Measurements from ENCODE around the gene RPA1. TPM values are rescaled to one million over a fixed set of nuclear protein-coding genes. Genes with fewer than 3 reads are reported as not detected.

RPA1 gene
- total RNA-seq, 1 donor from 2014 or later, result 68.8 TPM

- no peaks in the 10 kb centered on the region for H4K20me1 ChIP-seq (ENCODE audit: insufficient read depth, low read length)
- H3K4me1 ChIP-seq (ENCODE audit: insufficient read depth, low read length), result no peaks in the 10 kb centered on the region
- Mint-ChIP-seq H3K27me3 (ENCODE audit: low read depth, unreplicated experiment) (no peaks in the 10 kb centered on the region), H3K36me3 (ENCODE audit: low read depth, unreplicated experiment) (peaks cover 11% of the 10 kb centered on the region), H3K4me1 (ENCODE audit: low read depth, unreplicated experiment) (no peaks in the 10 kb centered on the region), H3K9me3 (ENCODE audit: unreplicated experiment) (no peaks in the 10 kb centered on the region), H3K27ac (ENCODE audit: unreplicated experiment) (no peak overlapping the region), H3K4me3 (ENCODE audit: unreplicated experiment) (no peak overlapping the region)
- no peaks in the 10 kb centered on the region for H3K27me3 ChIP-seq (ENCODE audit: insufficient read depth, low read length)
- H3K4me3 ChIP-seq (ENCODE audit: insufficient read depth, low read depth, low read length), result no peak overlapping the region
- H3K36me3 ChIP-seq (ENCODE audit: insufficient read depth, low read length), result peaks cover 31% of the 10 kb centered on the region
- no peak overlapping the region for H3K27ac ChIP-seq (ENCODE audit: low read depth, low read length)
- FAIRE-seq (no peak), DNase-seq (ENCODE audit: low read depth) (no peak)
- no peak overlapping the region for H3K4me2 ChIP-seq (ENCODE audit: low read length)
- H3K9ac ChIP-seq (ENCODE audit: low read length), result no peak overlapping the region
- H3K79me2 ChIP-seq (ENCODE audit: insufficient read depth, low read length), result no peaks in the 10 kb centered on the region
- TF ChIP-seq CTCF (IDR thresholded peaks at IDR 0.05; ENCODE audit: insufficient read depth, low read depth, low read length) (no peak), EZH2 (IDR thresholded peaks at IDR 0.05; ENCODE audit: insufficient read depth, low read length) (no peak)
- H2AFZ ChIP-seq (ENCODE audit: low read depth, low read length), result no peak overlapping the region
- H3K9me3 ChIP-seq (ENCODE audit: insufficient read depth, low read depth, low read length), result no peaks in the 10 kb centered on the region
Observed at GRCh38 chr17:1872976-1873375, 43.2 kb downstream of the RPA1 start.

- H3K9me3 Mint-ChIP-seq (ENCODE audit: unreplicated experiment), result no peaks in the 10 kb centered on the region
- FAIRE-seq (no peak), DNase-seq (ENCODE audit: low read depth) (no peak)
- no peak overlapping the region for H3K4me3 Mint-ChIP-seq (ENCODE audit: unreplicated experiment)
- Histone ChIP-seq H3K4me1 (ENCODE audit: insufficient read depth, low read length) (no peaks in the 10 kb centered on the region), H4K20me1 (ENCODE audit: insufficient read depth, low read length) (no peaks in the 10 kb centered on the region), H3K27ac (ENCODE audit: low read depth, low read length) (no peak overlapping the region), H3K4me2 (ENCODE audit: low read length) (no peak overlapping the region), H3K79me2 (ENCODE audit: insufficient read depth, low read length) (no peaks in the 10 kb centered on the region), H3K4me3 (ENCODE audit: insufficient read depth, low read depth, low read length) (no peak overlapping the region), H3K36me3 (ENCODE audit: insufficient read depth, low read length) (peaks cover 33% of the 10 kb centered on the region), H2AFZ (ENCODE audit: low read depth, low read length) (no peak overlapping the region), H3K27me3 (ENCODE audit: insufficient read depth, low read length) (no peaks in the 10 kb centered on the region), H3K9ac (ENCODE audit: low read length) (no peak overlapping the region), H3K9me3 (ENCODE audit: insufficient read depth, low read depth, low read length) (no peaks in the 10 kb centered on the region)
- H3K27me3 Mint-ChIP-seq (ENCODE audit: low read depth, unreplicated experiment), result no peaks in the 10 kb centered on the region
- no peaks in the 10 kb centered on the region for H3K4me1 Mint-ChIP-seq (ENCODE audit: low read depth, unreplicated experiment)
- TF ChIP-seq CTCF (IDR thresholded peaks at IDR 0.05; ENCODE audit: insufficient read depth, low read depth, low read length), result no peak
- TF ChIP-seq EZH2 (IDR thresholded peaks at IDR 0.05; ENCODE audit: insufficient read depth, low read length), result no peak
- H3K36me3 Mint-ChIP-seq (ENCODE audit: low read depth, unreplicated experiment), result peaks cover 13% of the 10 kb centered on the region
- no peak overlapping the region for H3K27ac Mint-ChIP-seq (ENCODE audit: unreplicated experiment)
Observed at GRCh38 chr17:1873418-1873817, 43.6 kb downstream of the RPA1 start.

- H3K4me3 ChIP-seq (ENCODE audit: insufficient read depth, low read depth, low read length), result no peak overlapping the region
- H3K79me2 ChIP-seq (ENCODE audit: insufficient read depth, low read length), result no peaks in the 10 kb centered on the region
- no peak overlapping the region for H3K27ac ChIP-seq (ENCODE audit: low read depth, low read length)
- Mint-ChIP-seq H3K27me3 (ENCODE audit: low read depth, unreplicated experiment) (no peaks in the 10 kb centered on the region), H3K4me3 (ENCODE audit: unreplicated experiment) (no peak overlapping the region), H3K36me3 (ENCODE audit: low read depth, unreplicated experiment) (peaks cover 22% of the 10 kb centered on the region), H3K27ac (ENCODE audit: unreplicated experiment) (no peak overlapping the region), H3K4me1 (ENCODE audit: low read depth, unreplicated experiment) (no peaks in the 10 kb centered on the region), H3K9me3 (ENCODE audit: unreplicated experiment) (no peaks in the 10 kb centered on the region)
- no peak overlapping the region for H2AFZ ChIP-seq (ENCODE audit: low read depth, low read length)
- H3K27me3 ChIP-seq (ENCODE audit: insufficient read depth, low read length), result no peaks in the 10 kb centered on the region
- no peaks in the 10 kb centered on the region for H4K20me1 ChIP-seq (ENCODE audit: insufficient read depth, low read length)
- no peaks in the 10 kb centered on the region for H3K9me3 ChIP-seq (ENCODE audit: insufficient read depth, low read depth, low read length)
- TF ChIP-seq EZH2 (IDR thresholded peaks at IDR 0.05; ENCODE audit: insufficient read depth, low read length) (no peak), CTCF (IDR thresholded peaks at IDR 0.05; ENCODE audit: insufficient read depth, low read depth, low read length) (no peak)
- peaks cover 38% of the 10 kb centered on the region for H3K36me3 ChIP-seq (ENCODE audit: insufficient read depth, low read length)
- H3K4me1 ChIP-seq (ENCODE audit: insufficient read depth, low read length), result no peaks in the 10 kb centered on the region
- DNase-seq (ENCODE audit: low read depth), result no peak
- H3K4me2 ChIP-seq (ENCODE audit: low read length), result no peak overlapping the region
- no peak for FAIRE-seq
- H3K9ac ChIP-seq (ENCODE audit: low read length), result no peak overlapping the region
Observed at GRCh38 chr17:1875597-1875996, 45.8 kb downstream of the RPA1 start.

All from astrocyte (in vitro differentiated cells and primary cell).